Stimulated activated CD8-positive, alpha-beta memory T cell treated with anti-CD3 and anti-CD28 coated beads, Interleukin-2, amount 100 ng/mL, for 48 hours (primary cell): Measurements from ENCODE around the gene CPZ.

Experiments
- DNase-seq, 2 donors: peaks; one replicate each; pipeline ENCODE4 v3.0.0-alpha.2; 2020; ENCODE audit warnings: low read depth in 2 of 2

CPZ gene

DNA sequence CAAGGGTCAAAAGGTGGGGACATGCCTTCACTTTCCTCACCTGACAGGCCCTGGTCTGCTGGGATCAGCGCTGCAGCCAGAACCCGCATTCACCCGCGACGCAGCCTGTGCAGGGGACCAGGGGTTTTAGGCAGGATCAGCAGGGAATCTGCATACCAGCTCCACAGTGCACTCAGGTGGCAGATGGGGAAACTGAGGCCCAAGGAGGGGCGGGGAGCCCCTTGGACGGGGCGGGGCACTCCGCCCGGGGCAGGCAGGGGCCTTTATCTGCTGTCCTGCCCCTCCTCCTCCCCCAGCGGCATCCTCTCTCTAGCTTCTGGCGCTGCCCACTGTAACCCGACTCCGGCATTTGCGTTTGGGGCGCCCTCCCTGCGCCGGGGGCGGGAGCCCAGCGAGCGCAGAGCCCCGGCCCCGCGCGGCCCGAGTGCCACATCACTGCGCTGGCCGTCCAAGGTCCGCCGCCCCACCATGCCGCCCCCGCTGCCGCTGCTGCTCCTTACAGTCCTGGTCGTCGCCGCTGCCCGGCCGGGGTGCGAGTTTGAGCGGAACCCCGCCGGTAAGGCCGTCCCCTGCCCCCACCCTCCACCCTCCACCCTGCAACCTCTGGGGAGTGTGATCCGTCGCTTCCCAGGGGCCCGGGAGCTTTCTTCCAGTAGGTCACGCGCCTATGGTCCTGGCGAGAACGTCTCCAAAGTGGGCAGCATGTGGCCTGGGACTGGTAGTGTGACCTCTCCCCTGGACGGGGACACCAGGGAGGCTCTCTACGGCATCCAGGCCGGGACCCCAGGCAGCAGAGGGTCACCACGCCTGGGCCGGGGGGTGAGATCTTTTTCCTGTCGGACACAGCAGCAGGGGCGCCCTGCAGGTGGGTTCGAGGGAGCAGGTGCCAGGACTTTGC, at the start of gene CPZ:
TSS of gene CPZ (plus strand) at position 400 of the 898 bp plus-strand sequence. CDS start at position 469, 69 bp downstream.
- DNase-seq: no peak

DNA sequence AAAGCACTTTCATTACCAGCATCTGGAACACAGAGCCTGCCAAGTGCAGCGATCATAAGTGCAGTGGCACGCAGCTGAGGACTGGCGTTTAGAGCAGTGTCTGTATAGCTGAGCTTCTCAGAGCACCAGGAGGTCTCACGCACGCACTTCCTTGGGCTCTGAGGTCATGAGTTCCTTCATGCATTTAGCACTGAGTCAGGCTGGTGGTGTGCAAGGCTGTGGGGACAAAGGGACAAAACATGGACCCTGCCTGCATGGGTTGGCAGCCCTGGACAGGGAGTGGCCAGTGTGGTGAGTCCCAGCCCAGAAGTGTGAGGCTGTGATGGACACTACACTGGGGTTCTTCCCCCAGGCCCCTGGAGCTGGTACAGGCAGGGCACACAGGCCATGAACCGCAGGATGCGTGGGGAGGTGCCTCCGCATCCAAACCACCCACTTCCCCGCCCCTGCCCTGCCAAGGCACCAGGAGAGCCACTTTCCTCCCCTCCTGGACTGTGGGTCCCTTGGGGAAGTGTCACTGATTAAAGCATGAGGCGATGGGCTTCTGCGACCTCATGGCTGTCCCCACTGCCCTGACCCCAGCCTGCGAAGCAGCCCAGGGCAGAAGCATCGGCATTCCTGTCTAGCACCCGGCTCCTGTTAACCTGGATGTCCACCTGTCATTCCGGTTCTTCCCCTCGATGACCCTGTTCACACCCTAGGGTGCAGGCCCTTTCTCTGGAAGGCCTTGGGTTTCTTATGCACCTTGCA, 49.6 kb upstream of the CPZ start:
- DNase-seq: no peak

DNA sequence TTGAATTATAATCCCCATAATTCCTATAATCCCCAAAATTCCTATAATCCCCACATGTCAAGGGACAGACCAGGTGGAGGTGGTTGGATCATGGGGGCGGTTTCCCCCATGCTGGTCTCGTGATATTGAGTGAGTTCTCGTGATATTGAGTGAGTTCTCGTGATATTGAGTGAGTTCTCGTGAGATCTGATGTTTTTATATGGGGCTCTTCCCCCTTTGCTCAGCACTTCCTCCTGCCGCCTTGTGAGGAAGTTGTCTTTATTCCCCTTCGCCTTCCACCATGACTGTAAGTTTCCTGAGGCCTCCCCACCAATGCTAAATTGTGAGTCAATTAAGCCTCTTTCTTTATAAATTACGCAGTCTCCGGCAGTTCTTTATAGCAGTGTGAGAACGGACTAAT, 48.9 kb upstream of the CPZ start:
- DNase-seq: no peak

DNA sequence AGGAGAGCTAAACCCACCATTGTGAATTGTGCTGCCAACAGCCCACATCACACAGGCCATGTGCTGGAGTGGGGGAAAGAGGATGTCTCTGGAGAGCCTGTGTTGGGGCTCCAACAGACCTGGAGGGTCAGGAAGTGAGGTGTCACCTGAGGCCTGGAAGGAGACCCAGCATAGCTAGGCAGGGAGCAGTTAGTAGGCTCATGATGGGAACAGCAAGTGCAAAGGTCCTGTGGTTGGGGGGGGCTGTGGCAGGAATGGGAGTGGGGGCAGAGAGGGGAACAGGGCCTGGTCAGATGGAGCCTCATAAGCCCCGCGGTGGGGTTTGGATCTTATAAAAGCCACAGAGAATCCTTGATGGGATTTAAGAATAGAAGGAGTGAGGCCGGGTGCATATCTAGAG, 48.3 kb upstream of the CPZ start:
- no peak for DNase-seq

DNA sequence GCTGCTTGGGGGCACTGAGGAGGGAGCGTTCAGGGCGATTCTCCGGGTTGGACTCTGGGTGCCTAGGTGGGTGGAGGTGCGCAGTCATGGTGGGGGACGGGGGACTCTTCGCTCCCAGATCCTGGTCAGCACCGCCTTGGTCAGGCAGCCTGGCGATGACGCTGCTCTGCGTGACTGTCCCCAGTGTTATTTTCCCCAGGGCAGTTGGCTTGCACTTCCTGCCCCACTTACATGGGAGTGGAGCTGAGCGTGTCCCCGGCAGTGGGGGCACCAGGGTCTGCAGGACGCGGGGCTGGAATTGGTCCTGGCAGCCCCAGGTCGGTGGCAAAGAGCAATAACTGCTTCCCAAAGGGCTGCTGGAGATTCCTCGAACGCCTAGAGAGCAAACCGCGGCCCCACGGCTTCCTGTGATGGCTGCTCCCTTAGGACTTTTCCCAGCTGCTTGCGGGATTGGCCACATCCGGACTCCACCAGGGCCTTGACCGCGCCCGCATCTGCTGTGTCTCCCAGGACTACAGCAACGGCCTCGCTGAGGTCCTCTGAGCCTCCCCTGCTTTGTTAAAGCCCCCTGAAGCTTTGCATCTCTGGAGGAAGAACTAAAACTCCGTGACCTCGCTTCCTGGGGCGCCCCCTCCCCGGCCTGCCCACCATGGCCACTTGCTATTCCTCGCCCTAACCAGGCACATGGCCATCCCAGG, 47.7 kb upstream of the CPZ start:
- no peak for DNase-seq

DNA sequence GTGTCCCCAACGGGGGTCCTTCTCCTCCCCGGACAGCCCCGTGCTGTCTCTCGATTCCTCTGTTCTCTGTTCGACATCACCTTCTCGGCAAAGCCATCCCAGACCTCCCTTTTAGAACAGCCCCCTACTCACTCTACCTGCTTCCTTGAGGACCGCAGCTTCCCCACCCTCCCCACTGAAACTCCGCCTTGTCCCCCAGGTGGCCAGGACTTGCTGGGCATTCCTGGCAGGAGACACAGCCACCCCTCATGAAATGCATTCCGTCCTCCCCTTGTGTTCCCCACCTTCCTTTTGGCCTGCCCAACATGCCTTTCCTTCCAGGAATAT, 47.2 kb upstream of the CPZ start:
- no peak for DNase-seq

DNA sequence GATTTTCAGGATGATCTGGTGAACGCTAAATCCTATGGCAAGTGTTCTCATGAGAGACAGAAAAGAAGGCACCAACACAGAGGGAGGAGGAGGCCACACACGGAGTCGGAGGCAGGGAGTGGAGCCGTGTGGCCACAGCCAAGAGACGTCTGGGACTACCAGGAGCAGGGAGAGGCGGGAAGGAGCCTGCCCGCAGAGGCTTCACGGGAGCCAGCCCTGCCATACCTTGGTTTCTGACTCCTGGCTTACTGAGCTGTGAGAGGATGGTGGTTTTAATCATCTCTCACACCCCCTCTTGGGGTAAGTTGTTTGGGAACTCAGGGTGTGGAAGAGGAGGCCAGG, 45.8 kb upstream of the CPZ start:
- no peak for DNase-seq

DNA sequence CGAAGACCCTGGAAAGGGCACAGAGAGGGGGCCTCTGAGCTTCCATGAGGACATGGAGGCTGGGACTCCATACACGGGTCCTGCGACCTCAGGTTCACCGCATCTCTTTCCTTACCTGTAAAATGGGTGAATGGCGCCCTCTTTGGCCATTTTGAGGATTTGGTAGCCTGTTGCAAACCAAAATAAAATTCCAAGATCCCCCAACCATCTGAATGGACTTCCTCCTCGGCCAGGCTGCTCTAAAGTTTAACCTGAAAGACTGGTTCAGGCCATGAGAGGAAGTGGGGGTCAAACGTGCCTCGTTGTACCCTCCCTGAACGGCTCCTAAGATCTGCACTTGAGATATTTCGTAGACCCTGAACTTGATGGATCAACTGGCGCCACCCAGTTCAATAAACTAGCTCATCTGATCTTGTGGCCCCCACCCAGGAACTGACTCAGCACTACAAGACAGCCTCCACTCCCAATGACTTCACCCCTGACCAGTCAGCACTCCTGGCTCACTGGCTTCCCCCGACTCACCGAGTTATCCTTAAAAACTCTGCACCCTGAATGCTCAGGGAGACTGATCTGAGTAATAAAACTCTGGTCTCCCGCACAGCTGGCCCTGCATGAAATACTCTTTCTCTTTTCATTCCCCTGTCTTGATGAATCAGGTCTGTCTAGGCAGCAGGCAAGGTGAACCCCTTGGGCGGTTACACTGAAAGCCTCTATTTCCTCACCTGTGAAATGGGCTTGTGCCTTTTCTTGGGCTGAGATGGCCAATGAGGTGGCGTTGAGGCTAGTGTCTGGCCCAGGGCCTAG, 45.3 kb upstream of the CPZ start:
- DNase-seq: no peak

DNA sequence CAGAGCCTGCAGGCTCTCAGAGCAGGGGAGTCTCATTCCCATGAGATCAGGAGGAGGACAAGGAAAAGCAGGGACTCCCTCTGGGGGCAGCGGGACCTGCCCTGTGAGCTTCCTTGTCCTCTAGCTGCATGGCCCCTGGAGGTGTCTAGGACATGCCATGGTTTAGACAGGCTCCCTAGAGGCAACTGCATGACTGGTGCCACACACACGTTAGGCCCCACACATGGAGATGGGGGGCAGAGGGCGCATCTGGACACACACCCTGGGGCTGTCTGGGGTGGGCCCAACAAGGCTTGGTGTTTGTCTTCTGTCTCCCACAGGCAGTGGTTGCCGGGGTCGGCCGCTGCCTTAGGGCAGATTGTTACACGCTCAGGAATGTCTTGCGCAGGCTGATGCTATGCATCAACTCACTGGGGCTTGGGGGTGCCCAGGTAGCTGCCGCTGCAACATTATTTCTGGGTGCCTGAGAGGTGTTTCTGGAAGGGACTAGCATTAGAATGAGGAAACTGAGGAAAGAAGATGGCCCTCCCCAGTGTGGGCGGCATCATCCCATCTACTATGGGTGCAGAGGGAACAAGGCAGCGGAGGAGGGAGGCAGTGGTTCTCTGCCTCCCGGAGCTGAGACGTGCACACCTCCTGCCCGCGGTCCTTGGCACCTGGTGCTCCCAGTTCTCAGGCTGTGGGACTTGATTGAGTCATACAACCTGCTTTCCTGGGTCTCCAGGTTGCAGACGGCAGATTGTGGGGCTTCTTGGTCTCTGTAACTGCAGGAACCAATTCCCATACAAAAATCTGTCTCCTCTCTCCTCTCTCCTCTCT, 44.4 kb upstream of the CPZ start:
- DNase-seq: no peak

DNA sequence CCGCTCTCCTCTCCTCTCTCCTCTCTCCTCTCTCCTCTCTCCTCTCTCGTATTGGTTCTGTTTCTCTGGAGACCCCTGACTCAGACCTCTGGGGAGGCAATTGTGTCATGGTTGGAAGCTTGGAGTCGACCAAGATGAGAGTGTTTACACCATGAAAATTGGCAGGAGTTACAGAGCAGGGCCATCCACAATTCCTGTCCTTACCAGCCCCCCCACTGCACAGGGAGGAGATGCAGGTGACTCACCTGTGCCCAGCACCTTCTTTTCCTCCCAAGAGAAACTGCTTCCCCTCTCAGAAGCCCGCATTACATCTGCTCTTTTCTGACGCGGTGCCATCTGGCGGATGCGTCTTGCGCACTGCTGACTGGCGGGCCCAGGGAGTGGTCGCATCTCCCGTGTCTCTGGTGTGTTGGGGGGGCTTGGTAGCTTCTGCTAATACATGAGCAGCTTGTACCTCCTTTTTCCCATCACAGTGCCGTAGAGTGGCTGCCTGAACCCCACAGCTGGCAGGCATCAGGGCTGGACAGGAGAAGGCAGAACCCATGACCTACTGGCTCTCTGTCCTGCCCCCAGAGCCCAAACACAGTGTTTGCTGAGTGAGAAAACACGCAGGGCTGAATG, 43.7 kb upstream of the CPZ start:
- DNase-seq: no peak

DNA sequence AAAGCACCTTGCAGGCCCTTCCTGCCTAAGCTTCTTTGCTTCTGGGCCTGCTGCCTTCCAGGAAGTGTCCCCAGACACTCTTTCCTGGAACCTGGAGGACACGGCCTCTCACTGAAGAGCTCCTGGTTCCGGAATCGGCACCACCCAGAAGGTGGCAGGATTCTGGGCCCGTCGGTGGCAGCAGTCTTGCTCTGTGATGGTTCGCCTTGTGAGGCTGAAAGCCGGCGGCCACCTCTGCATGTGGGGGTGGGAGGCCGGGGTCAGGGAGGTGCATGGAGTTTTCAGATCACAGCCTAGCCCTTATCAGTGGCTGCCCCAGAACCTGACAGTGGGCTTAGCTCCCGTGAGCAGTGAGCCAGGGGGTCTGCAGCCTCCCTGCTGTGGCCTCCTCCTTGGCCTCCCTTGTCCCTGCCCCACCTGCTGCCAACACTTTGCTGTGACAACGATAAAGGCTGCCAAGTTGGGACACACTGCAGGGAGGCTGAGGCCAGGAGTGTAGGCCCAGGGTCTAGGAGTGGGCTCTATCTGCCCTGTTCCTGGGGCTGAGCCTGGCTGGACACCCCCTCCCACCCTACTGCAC, 43.1 kb upstream of the CPZ start:
- no peak for DNase-seq

DNA sequence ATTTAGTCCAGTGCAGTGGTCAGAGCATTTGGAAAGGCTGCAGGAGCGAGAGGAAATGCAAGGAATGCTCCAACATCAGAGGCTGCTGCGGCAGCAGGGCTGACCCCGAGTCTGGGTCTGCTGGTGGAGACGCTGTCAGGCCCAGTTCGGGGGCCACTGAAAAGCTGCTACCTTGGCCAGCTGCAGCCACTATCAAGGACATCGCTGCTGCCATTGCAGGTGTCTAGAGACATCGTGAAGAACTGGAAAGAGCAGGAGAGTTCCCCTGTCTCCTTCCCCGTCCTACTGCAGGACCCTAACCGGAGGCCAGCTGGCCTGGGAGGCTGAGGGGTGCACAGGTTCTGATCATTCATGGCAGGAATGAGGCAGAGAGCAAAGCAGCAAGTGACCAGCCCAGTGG, 41.9 kb upstream of the CPZ start:
- DNase-seq: no peak

DNA sequence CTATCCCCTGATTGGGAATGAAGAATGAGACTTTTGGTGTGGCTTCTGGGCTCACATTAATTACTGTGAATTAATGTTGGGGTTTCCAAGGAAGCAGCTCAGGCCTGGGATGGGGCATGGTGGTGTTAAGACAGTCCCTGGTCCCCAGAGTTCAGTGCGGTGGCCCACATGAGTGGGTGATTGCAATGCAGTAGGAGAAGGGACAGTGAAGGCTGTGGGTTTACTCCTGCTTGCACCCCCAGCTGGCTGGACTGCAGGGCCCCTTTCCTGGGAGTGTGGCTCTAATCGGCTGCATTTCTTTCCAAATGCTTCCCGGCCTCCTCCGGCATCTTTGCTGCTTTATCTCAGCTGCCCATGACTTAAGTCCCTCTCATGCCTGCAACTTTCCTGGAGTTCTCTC, 40.5 kb upstream of the CPZ start:
- no peak for DNase-seq

DNA sequence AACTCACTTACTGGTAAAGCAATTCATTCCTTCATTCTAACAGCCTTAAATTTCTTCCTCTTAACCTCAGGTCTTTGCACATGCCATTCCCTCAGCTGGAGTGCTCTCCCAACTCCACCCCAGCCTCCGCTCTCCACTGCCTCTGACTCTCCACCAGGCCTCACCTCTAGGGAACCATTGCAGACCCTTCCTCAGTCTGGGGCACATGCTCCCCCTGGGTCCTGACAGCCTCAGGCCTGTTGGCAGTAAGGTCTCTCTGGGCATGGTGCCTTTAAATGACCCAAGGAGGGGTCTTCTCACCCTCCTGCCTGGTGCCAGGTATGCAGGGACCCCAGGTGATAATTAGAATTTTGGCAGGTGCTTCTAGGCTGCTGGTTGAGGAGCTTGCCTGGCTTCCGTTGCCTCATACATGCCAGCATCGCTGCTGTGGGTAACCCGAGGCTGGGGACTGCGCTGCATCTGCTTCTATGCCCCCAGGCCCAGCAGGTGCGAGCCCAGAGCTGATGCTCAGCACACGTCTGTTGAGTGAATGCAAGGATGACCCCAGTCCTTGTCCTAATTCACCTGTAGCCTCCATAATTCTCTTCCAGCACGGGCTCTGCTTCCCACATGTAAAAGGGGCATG, 39.9 kb upstream of the CPZ start:
- no peak for DNase-seq

DNA sequence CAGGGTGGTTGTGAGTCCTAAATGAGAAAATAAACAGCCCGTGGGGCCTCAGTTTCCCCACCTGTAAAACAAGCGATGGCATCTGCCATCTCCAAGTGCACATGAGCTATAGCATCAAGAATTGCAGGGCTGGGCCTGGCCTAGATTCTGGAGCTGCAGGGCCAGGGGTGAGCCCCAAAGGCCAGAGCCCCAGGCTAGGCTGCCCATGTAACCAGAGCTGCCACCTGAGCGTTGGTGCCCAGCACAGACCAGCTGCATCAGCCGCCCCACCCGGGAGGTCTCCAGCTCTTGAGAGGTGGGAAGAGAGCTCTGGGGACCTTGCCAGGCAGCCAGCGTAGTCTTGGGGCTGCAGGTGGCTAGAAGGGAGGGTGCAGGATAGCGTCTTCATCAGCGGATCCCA, 39.3 kb upstream of the CPZ start:
- DNase-seq: no peak

DNA sequence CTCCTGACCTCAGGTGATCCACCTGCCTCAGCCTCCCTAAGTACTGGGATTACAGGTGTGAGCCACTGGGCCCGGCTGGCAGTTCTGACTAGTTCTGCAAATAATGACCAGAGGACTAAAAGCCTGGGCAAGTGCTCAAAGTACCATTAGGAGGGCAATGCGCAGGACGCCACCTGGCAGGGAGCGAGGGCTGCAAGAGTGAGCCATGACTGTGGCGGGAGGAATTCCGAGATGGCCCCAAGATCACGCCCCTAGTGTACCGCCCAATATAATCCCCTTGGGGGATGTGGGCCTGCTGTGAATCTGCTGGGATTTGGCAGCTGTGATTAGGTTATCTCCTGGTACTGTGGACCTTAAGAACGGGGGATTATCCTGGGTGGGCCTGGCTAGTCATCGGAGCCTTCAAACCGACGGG, 38.6 kb upstream of the CPZ start:
- DNase-seq: no peak

DNA sequence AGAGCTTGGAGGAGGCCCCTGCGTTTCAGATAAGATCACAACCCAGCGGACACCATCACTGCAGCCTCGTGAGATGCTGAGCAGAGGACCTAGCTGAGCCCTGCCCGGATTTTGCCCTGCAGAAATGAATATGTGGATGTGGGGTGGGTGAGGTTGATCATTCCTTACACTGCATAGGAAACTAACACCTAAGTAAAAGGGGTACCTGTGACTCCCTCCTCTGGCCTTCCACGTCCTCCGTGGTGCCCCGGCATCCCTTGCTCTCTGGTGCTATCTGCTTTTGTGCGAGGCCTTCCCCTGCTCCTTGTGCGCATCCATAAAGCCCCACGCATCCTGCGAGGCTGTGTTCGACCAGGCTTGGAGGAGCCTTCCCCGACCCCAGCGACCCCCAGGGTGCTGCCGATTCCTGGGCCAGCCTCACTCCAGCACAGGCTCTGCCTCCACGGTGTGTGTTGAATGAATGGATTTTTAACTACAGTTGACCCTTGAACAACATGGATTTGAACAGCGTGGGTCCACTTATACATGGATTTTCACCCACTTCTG, 37.9 kb upstream of the CPZ start:
- no peak for DNase-seq

DNA sequence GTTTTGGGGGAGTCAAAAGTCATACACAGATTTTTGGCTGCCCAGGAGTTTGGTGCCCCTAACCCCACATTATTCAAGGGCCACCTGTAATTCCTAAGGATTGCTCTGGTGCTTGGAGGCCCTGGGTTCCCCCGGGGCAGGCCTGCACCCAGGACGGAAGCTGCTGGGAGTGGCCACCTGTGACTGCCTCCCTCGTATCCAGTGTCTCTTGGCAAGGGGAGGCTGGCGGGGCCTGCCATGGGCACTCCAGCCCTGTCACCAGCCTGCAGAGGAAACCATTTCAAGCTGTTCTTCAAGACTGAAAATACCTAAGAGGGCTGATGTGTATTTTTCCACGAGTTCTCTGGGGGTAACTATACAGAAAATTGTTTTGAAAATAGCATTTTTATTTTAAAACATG, 36.8 kb upstream of the CPZ start:
- DNase-seq: no peak

DNA sequence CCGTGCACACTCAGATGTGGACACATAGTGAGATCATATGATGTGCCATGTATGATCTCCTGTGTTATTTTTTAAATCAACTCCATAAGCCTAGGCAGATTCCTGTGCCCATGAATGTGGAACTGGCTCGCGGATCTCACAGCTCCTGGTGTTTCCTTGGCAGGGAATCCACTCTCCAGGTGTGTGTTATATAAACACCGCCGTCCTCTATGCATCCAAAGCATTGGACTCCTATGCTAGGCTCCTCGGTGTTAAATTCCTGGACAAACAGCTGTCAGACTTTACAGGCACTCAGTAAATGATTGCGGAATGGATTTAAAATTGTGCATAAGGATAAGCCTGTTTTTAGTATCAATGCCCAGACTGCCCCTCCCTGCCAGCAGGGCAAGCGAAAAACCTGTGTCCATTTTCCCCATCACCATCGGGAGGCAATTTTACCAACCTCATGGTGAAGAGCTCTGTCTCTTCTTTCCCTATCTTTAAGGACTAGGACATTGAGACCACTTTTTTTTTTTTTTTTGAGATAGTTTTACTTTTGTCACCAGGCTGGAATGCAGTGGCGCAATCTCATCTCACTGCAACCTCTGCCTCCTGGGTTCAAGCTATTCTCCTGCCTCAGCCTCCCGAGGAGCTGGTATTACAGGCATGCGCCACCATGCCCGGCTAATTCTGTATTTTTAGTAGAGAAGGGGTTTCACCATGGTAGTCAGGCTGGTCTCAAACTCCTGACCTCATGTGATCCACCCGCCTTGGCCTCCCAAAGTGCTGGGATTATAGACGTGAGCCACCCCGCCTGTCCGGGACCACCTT, 36.0 kb upstream of the CPZ start:
- DNase-seq: no peak
